ENCODE results near the gene PRR15L.

Gene PRR15L

GRCh38 chr17:47987240-47987835, 29.7 kb upstream of the PRR15L start:
- TF ChIP-seq CTCF (IDR thresholded peaks at IDR 0.05; ENCODE audit: low read length, missing control alignments), result no peak
- no peak overlapping the region for H3K4me3 ChIP-seq (replicated peaks; ENCODE audit: low read depth, low read length)
- no peak for DNase-seq (ENCODE audit: low read depth)

- no peak overlapping the region for H3K4me3 ChIP-seq (replicated peaks; ENCODE audit: low read depth, low read length)
- TF ChIP-seq CTCF (IDR thresholded peaks at IDR 0.05; ENCODE audit: low read length, missing control alignments), result no peak
- DNase-seq (ENCODE audit: low read depth), result no peak
Observed at GRCh38 chr17:47986520-47986919, 28.8 kb upstream of the PRR15L start.

- H3K4me3 ChIP-seq (replicated peaks; ENCODE audit: low read depth, low read length), result no peak overlapping the region
- DNase-seq (ENCODE audit: low read depth), result no peak
- TF ChIP-seq CTCF (IDR thresholded peaks at IDR 0.05; ENCODE audit: low read length, missing control alignments), result no peak
Observed at GRCh38 chr17:47983492-47984223, 26.0 kb upstream of the PRR15L start.

- TF ChIP-seq CTCF (IDR thresholded peaks at IDR 0.05; ENCODE audit: low read length, missing control alignments), result no peak
- DNase-seq (ENCODE audit: low read depth), result no peak
- H3K4me3 ChIP-seq (replicated peaks; ENCODE audit: low read depth, low read length), result no peak overlapping the region
Observed at GRCh38 chr17:47982645-47983390, 25.1 kb upstream of the PRR15L start.

GRCh38 chr17:47982091-47982617, 24.5 kb upstream of the PRR15L start:
- DNase-seq (ENCODE audit: low read depth), result no peak
- no peak for TF ChIP-seq CTCF (IDR thresholded peaks at IDR 0.05; ENCODE audit: low read length, missing control alignments)
- H3K4me3 ChIP-seq (replicated peaks; ENCODE audit: low read depth, low read length), result no peak overlapping the region

GRCh38 chr17:47981462-47981861, 23.8 kb upstream of the PRR15L start:
- DNase-seq (ENCODE audit: low read depth), result no peak
- H3K4me3 ChIP-seq (replicated peaks; ENCODE audit: low read depth, low read length), result no peak overlapping the region
- no peak for TF ChIP-seq CTCF (IDR thresholded peaks at IDR 0.05; ENCODE audit: low read length, missing control alignments)

All from fibroblast of pulmonary artery (primary cell).